Glomerular endothelial cell (primary cell): Measurements from ENCODE around the gene GPSM3. TPM values are rescaled to one million over a fixed set of nuclear protein-coding genes. Genes with fewer than 3 reads are reported as not detected.
A peak's percentile ranks its signal among the peaks of the same experiment; 100 is the strongest.
"Not testable (repeated sequence)": the region's sequence is repeated elsewhere in the genome, so short reads cannot be mapped to it uniquely, and the experiment has no call there.

Experiments used
- DNase-seq: peaks from one replicate; pipeline ENCODE4 v3.0.0-alpha.2; 2011; ENCODE audit warnings: low read depth, low spot score; ENCODE audit errors: extremely low read depth
- total RNA-seq: library from RNA; depleted of rRNA; stranded (reverse); fragments of >200 nt; gene quantifications from 2 replicates; pipeline ENCODE4 v1.2.3, GENCODE V29; 2015

The GPSM3 gene
- total RNA-seq, 1 donor from 2014 or later: 15.5 TPM

DNA sequence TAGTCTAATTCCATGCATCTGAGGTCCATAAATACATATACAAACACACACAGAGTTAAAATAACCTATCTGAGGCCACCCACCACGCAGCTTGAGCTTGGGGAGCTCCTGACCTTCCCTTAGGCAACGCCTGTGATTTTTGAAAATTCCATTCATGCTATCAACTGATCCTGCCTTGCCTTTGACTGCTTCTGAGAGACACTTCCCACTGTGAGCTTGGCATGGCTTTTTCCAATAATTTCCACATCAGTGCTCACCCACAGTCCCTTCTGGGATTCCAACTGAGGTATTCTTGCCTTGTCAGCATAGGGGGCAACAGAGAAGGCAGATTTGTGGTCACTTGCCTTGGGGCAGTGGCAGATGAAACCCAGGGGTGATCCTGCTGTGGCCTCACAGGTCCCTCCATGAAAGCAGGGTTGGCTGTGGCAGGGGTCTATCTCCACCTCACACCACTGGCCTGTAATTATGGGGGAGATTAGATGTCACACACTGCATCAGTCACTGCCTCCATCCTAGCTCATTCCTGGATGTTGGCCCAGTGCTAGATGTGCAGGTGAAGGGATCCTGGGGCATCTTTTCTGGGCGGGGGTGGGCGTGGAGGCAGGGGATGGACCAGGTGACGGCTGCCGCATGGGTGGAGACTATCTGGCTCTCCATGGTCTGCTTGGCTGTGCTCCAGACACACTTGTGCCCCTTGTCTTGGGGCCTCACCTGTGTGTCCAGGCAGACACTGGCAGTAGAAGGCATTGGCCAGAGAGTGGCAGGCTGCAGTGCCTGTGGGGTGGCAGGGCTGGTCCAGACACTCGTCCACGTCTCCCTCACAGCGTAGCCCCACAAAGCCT, 11.2 kb upstream of the GPSM3 start:
- DNase-seq: no peak

DNA sequence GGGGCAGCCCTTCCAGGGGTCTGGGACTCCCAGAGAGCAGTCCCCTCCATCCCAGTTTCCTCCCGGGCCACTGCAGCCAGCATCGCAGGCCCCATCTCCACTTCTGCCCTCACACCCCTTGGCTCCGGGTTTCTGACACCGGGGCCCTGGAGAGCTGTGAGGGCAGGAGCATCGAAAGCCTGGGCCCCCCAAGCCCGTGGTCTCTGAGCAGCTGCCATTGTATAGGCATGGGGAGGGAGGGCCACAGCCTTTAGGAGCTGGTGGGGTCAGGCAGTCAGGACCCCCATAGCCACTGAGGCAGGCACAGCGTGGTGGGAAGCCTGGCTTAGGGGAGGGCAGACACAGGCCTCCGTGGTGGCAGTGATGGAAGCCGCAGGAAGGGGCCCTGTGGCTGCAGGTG, 9.7 kb upstream of the GPSM3 start:
- DNase-seq: no peak

DNA sequence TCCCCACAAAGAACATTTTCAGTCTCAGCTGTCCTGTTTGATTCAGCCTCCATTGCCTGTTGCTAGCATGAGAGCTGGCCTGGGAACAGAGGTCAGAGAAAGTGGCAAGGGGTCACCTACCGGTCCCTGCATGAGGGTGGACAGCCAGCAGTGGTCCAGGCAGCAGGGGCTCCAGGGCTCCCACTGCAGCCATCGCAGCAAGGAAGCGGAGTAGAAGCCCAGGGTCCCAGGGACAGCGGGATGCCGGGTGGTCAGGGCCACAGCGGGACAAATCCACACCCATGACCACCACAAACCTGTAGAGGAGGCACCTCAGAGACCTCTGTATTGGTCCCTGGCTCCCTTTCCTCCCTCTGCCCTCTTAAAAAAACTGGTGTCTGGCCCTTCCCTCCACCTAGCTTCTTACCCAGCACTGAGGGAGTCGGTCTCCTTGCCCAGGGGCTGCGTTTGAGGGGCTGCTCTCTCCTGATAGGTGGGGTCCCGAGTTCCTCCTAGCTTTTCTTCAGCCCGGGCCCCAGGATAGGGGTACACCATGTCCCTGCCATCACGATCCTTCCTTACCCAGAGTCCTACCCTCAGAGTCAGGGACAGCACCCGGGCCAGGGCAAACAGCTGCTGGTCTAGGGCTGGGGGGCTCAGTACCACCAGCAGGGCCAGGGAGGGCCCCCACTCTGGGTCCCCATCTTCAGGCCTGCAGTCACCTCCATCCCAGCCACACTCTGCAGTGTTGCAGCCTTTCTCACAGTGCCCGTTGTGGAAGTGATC, 8.4 kb upstream of the GPSM3 start:
- no peak for DNase-seq

DNA sequence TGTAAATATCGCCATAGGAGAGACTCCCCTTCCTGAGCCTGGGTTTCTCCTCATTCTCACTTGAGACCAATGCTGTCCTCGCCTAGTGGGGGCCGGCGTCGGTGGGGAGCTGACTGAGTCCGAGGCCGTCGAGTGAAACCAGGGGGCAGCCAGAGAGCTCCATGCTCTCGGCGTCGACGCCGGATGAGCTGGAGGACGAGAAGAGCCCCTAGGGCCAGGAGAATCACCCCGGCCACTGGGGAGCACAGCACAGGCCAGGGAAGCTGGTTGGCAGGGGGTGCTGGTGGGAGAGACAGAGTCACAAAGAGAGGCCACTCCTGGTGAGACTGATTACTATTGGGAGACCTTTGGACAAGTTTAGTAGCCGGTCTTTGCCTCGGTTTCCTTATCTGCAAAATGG, 6.4 kb upstream of the GPSM3 start:
- DNase-seq: no peak

DNA sequence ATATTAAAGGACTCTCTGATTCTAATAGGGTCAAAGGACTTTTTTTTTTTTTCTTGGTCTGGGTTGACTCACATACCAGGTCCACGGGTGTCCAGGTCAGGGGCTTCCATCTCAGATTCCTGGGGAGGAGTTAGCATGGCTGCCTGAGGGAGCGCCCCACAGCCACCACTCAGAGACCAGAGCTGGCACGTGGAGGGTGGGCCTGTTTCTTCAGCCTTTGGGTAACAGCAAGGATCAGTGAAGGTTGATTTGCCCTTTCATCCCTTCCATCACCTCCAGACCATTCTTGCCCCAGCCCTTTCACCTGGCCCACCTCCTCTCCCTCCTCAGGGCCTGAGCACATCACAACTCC, 5.9 kb upstream of the GPSM3 start:
- DNase-seq: no peak

DNA sequence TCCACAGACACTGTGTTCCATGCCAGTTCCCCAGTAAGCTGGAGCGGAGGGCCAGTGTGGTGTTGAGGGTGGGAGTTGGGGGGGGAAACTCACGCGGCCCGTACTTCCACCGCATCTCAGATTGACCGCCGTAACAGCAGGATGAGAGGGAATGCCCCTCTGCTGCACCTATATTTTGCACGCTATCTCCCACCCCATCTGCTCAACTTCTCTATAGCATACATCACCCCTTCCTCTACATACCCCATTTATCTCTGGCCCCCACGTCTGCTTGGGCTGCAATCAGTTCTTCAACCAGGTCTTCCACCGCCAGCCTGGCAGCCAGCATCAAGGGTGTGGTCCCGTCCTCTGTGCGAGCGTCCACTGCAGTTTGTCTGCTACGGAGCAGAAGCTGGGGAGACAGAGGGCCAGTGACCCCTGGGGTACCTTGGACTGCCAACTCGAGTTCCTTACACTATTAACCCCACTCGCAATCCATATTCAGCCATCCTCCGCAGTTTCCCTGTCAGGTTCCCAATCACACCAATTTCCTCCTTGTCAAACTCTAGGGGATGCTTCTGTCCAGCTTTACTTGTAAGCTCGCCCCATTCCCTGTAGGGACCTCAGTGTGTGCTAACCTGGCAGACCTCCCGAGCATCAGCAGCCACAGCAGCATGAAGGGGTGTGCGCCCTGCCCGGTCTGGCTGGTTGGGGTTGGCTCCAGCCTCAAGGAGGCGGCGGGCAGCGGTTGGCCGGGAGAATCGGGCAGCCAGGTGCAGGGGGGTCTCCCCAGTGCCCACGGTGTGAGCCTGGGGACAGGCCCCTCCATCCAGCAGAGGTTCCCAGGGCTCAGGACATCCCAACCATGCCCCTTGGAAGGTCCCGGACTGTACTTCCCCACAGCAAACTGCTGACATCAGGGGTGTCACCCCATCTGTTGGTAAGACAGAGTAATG, 4.5 kb upstream of the GPSM3 start:
- no peak for DNase-seq

DNA sequence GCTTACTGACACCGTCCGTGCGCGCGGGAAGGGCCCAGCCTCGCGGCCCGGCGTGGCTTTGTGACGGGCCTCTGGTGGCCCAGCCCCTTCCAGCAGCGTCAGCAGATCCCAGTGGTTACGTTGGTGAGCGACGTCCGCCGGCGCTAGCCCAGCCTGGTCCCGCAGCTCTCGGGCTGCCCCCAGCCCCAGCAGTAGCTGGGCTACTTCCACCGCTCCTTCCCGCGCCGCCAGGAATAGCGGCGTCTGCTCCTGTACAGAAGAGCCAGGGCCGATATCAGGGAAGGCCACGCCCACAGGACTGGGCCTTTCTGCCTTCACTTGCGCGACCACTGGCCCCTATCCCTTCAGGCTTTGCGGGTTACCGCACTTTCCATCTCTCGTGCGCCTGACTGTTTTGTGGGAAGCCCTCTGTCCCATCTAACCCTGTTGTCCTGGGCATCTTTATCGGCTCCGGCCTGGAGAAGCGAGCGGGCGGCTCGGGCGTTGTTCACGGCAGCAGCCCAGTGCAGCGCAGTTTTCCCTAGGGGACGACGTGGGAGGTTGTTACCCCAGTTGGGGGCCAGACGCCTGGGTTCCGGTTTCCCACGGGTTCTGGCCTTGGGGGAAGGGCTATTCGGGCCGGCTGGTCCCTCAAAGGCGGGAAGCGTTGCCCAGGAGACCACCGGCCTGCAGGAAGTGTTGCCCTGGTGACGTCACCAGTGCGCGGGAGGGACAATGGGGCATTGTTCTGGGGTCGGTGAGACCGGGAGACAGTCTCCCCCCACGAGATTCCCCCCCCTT, 3.6 kb upstream of the GPSM3 start:
- DNase-seq: peak; percentile 82

DNA sequence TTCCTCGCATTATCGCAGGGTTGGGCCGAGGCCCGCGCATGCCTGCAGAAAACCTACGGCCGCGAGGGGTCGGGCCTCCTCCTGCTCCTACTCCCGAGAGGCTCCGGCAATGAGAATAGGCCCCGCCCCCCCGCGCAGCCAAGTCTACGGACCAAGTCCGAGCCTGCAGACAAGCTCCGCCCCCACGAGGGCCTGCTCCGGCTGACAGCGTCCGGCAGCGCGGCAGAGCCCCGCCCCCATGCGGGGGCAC, 3.1 kb upstream of the GPSM3 start:
- peak; percentile 88 for DNase-seq

DNA sequence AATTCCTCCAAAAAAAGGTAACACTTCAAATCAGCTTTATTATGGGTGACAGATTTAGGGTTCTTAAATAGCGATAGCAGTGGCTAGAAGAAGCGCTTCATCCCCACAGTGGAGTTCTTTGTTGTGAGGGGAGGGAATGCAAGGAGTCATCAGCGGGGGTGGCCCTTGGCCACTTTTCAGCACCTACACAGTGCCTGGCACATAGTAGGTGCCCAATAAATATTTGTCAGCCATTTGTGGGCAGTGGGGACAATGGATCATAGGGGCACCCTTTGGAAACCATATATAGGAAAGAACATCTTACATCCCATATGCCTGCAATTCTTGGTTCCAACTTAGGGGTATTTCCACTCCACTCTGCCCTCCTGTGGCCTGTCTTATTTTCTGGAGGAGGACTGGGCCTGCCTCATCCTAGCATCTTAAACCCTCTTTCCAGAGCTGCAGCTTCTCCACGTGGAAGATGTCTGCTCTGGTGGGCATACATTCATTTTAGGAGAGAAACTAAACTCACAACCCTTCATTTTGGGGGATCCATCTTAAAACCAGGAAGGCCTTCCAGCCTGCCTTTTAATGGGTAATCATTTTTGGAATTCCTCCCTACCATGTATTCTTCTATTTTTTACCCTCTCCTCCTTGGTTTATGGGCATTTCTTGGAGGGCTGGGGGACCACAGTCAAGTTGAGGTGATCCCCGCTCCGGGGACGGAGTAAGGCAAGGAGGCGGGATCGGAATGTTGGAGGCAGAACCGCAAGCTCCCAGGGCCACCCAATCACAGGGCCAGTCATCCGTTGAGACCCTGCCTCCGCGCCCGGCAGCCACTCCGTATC, 2.6 kb upstream of the GPSM3 start:
- no peak for DNase-seq

DNA sequence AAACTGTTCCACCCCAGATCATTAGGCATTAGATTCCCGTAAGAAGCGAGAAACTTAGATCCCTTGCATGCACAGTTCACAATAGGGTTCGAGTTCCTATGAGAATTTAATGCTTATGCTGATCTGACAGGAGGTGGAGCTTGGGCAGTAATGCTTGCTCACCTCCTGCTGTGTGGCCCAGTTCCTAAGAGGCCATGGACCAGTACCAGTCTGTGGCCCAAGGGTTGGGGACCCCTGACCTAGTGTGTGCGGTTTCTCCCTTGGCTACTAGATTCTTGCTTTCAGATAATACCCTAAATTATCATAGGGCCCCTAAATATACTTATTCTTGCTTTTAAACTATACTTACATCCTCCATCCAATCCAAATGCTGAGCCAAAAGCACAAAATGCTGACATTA, 1.9 kb upstream of the GPSM3 start:
- no peak for DNase-seq

DNA sequence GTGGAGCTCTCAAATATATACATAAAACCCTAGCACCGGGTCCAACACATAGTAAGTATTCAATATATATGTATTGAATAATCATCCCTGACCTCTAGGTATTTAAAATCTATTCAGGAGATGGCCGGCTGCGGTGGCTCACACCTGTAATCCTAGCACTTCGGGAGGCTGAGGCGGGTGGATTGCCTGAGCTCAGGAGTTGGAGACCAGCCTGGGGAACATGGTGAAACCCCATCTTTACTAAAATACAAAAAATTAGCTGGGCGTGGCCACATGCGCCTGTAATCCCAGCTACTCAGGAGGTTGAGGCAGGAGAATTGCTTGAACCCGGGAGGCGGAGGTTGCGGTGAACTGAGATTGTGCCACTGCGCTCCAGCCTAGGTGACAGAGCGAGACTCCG, 653 bp upstream of the GPSM3 start:
- not testable (repeated sequence) for DNase-seq

DNA sequence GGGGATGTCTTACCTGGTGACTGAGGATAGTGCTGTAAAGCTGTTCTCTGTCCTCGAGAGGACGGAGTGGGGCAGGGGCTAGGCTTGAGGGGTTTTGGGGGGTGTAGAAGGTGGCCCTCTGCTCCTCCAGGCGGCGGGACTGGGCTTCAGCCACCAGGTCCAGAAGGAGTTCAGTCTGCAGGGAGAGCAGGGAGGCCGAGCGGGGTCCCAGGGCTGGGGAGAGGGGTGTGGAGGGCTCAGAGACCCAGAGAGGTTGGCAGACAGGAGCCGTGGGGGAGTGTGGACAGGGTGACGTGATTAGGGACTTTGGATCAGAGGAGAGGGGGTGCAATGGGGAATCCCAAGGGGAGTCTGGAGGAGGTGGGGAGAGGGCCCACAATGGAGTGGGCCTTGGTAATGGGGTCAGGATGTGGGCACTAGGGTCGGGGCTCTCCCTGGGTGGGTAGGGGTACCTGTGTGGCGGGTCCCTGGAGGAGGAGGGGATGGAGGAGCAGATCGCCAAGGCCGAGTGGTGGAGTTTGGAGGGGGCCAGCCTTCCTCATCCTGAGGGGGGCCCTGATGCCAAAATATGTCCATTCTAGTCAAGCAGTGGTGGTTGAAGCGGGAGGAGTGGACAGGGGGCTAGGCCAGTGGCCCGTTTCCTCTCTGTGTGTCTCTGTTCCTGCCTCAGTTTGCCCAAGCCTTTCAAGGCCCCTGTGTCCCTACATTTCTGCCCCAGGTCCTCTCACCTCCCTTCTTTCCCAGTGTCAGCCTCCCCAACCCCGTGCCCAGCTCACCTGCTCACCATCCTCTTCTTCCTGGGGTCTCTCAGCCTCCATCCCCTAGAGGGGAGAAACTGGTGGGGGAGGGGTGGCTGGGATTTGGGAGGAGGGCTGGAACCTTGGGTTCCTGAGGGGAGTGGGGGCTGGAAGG, 491 bp downstream of the GPSM3 start:
- DNase-seq: no peak

DNA sequence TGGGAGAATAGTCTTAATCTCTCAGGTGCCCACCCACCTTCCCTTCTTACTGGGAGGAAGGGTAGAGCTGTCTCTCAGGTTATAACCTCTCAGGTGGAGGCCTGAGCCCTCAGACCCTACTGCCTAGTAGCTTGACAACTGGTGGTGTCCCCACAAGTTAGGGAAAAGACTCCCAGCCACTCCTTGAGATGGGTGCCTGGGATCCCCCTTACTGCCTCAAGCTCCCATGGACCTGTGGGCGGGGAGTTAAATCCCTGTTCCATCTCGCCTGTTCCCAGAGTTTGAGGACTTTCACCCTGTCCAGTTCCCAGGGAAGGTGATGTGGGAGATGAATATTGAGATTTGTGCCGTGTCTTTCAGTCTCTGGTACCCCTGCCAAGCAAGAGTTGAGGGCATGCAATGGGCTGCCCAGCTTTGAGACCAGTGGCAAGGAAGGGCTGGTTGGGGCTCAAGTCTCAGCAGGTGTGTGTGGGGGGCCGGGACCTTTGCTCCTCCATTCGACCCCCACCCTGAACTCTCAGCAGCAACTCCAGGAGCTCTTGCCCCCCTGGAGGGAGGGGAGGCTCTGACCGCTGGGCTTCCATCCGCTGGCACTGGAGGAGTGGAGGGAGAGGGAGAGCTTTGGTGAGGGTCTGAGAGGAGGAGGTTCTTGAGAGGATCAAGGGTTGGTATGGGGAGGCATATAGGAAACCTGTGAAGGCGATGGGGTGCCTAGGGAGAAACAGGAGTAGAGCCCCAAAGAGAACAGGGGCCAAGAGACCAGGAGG, 1.3 kb downstream of the GPSM3 start:
- no peak for DNase-seq

DNA sequence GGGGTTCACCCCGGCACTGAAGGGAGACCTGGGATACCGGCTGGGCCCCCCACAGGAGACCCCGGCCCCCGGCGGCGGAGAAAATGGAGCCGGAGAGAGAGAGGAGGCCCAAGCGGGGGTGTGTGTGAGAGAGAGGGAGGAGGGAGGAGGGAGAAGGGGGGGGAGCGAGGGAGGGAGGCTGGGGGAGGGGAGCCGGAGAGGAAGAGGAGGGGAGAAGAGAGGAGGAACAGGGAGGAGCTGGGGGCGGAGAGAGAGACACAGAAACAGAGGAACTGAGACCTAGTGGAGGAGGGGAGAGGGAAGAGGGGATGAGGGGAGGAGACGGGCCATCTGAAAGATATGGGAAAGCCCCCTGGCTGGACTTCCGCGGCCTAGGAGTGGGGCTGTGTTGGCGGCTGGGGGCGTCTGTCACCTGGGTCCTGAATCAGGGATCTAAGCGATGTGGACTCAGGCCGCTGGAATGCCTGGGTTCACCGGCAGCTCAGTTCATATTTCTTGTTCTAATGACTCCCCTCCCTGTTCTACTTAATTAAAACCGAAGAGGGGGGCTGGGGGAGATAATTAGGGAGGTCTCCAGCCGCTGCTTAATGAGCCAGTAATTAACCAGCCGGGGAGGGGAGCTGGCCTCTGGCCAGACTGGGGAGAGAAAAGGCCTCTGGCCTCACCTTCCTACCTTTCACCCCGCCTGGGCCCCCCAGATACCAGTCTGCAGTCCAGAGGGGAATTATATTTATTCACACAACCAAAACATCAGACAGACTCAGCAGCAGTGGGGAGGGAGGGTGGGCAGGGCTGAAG, 2.2 kb downstream of the GPSM3 start, which contains the start of gene PBX2:
Gene PBX2 (minus strand): TSS at position 149 of the 798 bp plus-strand sequence. CDS start 287 bp downstream, outside the sequence.
- DNase-seq: no peak

DNA sequence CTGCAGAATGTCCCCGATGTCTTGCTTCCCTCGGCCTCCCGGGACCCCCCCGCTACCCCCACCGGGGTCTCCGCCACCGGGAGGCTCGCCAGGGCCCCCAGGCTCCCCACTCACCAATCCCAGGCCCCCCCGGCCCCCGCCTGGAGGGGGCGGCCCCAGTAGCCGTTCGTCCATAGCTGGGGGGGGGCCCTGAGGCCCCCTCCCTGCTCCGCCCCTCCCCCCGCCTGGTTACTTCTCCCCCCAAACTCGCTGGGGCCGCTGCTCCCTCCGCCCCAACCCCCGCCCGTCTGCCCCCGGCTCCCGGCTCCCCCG, 2.7 kb downstream of the GPSM3 start:
- no peak for DNase-seq

DNA sequence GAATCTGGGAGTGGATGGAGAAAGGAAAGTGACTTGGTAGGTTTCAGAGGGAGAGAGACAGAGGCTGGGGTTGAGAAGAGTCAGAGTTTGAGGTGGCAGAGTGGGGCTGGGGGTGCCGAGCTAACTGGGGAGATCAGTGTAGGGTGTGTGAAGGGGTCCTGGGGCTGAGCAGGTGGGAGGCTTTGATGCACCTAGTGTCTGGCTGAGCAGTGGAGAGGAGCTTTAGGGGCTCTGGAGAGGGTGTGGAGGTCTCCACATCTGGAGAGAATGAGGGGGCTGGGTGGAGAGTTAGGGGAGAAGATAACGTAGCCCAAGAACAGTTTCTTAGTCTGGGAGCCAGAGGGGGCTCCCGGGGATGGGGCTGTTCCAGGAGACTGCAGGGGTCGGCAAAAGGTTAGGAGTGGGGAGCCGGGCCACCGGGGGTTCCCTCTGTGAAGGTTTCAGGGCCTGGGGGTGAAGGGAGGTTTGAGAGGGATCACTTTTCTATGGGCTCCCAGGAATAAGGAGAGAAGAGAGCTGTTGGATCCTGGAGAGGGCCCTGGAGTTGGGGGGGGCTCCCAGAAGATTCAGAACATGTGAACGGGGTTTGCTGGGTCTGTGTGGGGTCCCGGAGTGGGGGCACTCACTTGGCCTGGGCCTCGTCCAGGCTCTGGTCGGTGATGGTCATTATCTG, 3.2 kb downstream of the GPSM3 start:
- no peak for DNase-seq
